Astrocyte of the cerebellum (primary cell): ENCODE data around the gene PTPRH.

Source experiments
- DNase-seq: peaks from one replicate; pipeline ENCODE4 v3.0.0-alpha.2; 2011; ENCODE audit warnings: low read depth
- H3K4me3 ChIP-seq: 2 replicates; pipeline ENCODE4 v1.5.1; 2011; ENCODE audit warnings: mild to moderate bottlenecking, low read depth, low read length, moderate library complexity
- CTCF ChIP-seq: IDR thresholded peaks from 2 replicates; pipeline ENCODE4 v1.5.1; 2012; ENCODE audit warnings: low read length, low read depth, moderate library complexity, mild to moderate bottlenecking; ENCODE audit errors: missing control alignments
- in situ Hi-C: cut with HindIII; loops from 2 replicates; pipeline ENCODE4 v1.10.0; 2017; ENCODE audit warnings: low sequenced_read_pairs

The PTPRH gene

GRCh38 chr19:55245236-55245904 is 36.1 kb upstream of the PTPRH start:
- in situ Hi-C loops: no loop called here
- DNase-seq: no peak
- H3K4me3 ChIP-seq: no peak overlapping the region
- TF ChIP-seq CTCF: no peak

- in situ Hi-C loops: no loop called here
- no peak overlapping the region for H3K4me3 ChIP-seq
- DNase-seq: no peak
- no peak for TF ChIP-seq CTCF
Measured at GRCh38 chr19:55244004-55244680, 34.8 kb upstream of the PTPRH start.

GRCh38 chr19:55242517-55242916 is 33.2 kb upstream of the PTPRH start:
- no peak overlapping the region for H3K4me3 ChIP-seq
- DNase-seq: no peak
- in situ Hi-C loops: no loop called here
- no peak for TF ChIP-seq CTCF

GRCh38 chr19:55241935-55242464 is 32.7 kb upstream of the PTPRH start:
- in situ Hi-C loops: no loop called here
- no peak for DNase-seq
- no peak for TF ChIP-seq CTCF
- H3K4me3 ChIP-seq: no peak overlapping the region

GRCh38 chr19:55241143-55241934 is 32.0 kb upstream of the PTPRH start:
- no peak overlapping the region for H3K4me3 ChIP-seq
- TF ChIP-seq CTCF: no peak
- in situ Hi-C loops: no loop called here
- DNase-seq: no peak

- DNase-seq: no peak
- in situ Hi-C loops: no loop called here
- no peak overlapping the region for H3K4me3 ChIP-seq
- TF ChIP-seq CTCF: no peak
Measured at GRCh38 chr19:55240713-55241020, 31.4 kb upstream of the PTPRH start.
